Caco-2 (cell line): Measurements from ENCODE around the gene DGCR2. TPM values are rescaled to one million over a fixed set of nuclear protein-coding genes. Genes with fewer than 3 reads are reported as not detected.

Experiments
- BruUV-seq: library from RNA; stranded (reverse); fragments of 400-500 nt; replicated peaks from 2 replicates; lab custom pipeline; 2021; lab: Mats Ljungman, UMichigan
- CTCF ChIA-PET: fragments of 300-600 bp; sonication (Branson Sonifier 250); formaldehyde crosslinking; loops from one replicate; lab custom pipeline; 2022; ENCODE audit warnings: antibody characterized with exemption; lab: Charles Lee
- POLR2A ChIA-PET: fragments of 300-600 bp; sonication (Branson Sonifier 250); formaldehyde crosslinking; loops from one replicate; lab custom pipeline; 2022; ENCODE audit warnings: antibody characterized with exemption; lab: Charles Lee
- DNase-seq, 2 experiments: peaks; one replicate each; pipeline versions ENCODE4 v3.0.0 to v3.0.0-alpha.2; 2020 to 2022
- H3K27me3 ChIP-seq: replicated peaks from 2 replicates; pipeline ENCODE4 v1.6.0; 2011; ENCODE audit warnings: low read length; ENCODE audit not compliant: control insufficient read depth, insufficient read depth
- H3K36me3 ChIP-seq: 2 replicates; pipeline ENCODE4 v1.5.1; 2011; ENCODE audit warnings: low read length; ENCODE audit not compliant: control insufficient read depth, insufficient read depth
- H3K4me1 ChIP-seq: fragments of 250-450 bp; sonication (Bioruptor Pico); 2 replicates; pipeline ENCODE4 v1.5.1; 2020; ENCODE audit warnings: mild to moderate bottlenecking
- H3K4me3 ChIP-seq: 2 replicates; pipeline ENCODE4 v1.5.1; 2011; ENCODE audit warnings: low read depth, mild to moderate bottlenecking, control low read depth, low read length
- H3K9me3 ChIP-seq: fragments of 250-450 bp; sonication (Bioruptor Pico); 2 replicates; pipeline ENCODE4 v1.5.1; 2020; ENCODE audit warnings: mild to moderate bottlenecking, moderate library complexity
- H3K27ac Mint-ChIP-seq: one replicate; pipeline ENCODE4 v1.8.0; 2022; ENCODE audit warnings: mixed read lengths; ENCODE audit not compliant: unreplicated experiment
- H3K27me3 Mint-ChIP-seq: one replicate; pipeline ENCODE4 v1.8.0; 2022; ENCODE audit warnings: mixed read lengths; ENCODE audit not compliant: insufficient read depth, unreplicated experiment
- H3K36me3 Mint-ChIP-seq: one replicate; pipeline ENCODE4 v1.8.0; 2022; ENCODE audit warnings: mild to moderate bottlenecking, mixed read lengths; ENCODE audit not compliant: insufficient read depth, unreplicated experiment
- H3K4me1 Mint-ChIP-seq: one replicate; pipeline ENCODE4 v1.8.0; 2022; ENCODE audit warnings: low read depth, mixed read lengths; ENCODE audit not compliant: unreplicated experiment
- H3K4me3 Mint-ChIP-seq: one replicate; pipeline ENCODE4 v1.8.0; 2022; ENCODE audit warnings: mild to moderate bottlenecking, moderate library complexity, mixed read lengths; ENCODE audit not compliant: unreplicated experiment
- H3K9me3 Mint-ChIP-seq: one replicate; pipeline ENCODE4 v1.8.0; 2022; ENCODE audit warnings: mixed read lengths; ENCODE audit not compliant: unreplicated experiment
- intact Hi-C: fragments of 100-400 bp; cut with micrococcal nuclease; formaldehyde crosslinking; loops from one replicate; pipeline ENCODE4 v1.10.0; 2022; ENCODE audit not compliant: unreplicated experiment
- total RNA-seq: library from RNA; stranded (reverse); gene quantifications from 2 replicates; pipeline ENCODE4 v1.2.3, GENCODE V29; 2022
- TF ChIP-seq, protein P1 (sequence below), 2 experiments: fragments of 200-600 bp in 1 of 2; IDR thresholded peaks; 1 replicate in 1 of 2; 2 replicates in 1 of 2; pipeline versions ENCODE4 v1.5.1 to v1.8.0; 2011 to 2022; ENCODE audit warnings: antibody characterized with exemption in 1 of 2, control low read depth in 1 of 2, inconsistent platforms in 1 of 2, low read depth in 1 of 2, low read length in 1 of 2, mild to moderate bottlenecking in 1 of 2, moderate library complexity in 1 of 2; ENCODE audit not compliant: insufficient read depth in 1 of 2, severe bottlenecking in 1 of 2, unreplicated experiment in 1 of 2

The DGCR2 gene
- total RNA-seq, 1 experiment from 2014 or later: 67.9 TPM

DNA sequence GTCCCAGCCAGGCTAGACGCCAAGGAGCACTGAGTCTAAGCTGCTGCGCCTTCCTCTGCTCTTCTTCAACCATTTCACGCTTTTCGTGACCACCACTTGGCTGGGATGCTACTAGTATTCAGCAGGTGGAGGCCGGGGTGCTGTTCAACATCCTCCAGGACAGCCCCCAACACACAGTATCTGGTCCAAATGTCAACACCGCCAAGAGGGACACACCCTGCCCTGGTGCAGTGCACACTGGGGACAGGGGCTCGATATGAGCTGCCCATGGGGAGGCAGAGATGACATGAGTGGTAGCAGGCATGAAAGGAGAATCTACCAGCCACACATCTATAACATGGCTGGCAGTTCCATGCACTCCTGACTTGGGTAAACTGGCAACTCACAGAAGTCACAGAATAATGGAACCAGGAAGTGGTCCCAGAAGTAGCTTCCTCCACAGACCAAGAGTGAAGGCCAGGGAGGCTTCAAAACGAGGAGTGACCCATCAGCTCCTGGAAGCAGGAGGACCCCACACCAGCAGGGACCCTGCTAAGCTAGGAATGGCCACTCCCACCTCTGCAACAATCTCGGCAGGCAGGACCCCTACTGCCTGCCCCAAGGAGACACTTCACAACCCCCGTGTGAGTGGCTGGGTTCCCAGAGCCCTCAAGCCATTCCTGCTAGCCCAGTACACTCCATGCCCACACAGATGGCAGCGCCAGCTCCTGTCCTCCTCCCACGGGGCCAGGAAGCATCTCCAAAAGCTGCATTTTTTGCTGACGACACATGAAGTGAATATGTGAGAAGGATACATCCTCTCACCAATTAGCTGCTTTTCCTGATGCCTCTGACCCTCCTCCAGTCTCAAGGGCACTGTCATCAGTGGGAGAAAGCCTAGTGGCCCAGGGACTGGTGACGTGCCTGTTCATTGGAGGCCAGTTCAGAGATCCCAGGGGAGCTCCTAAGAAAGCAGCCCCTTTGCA is 78.8 kb downstream of the DGCR2 start:
- Histone ChIP-seq H3K9me3 (no peaks in the 10 kb centered on the region), H3K36me3 (peaks cover 5% of the 10 kb centered on the region), H3K4me1 (no peaks in the 10 kb centered on the region), H3K4me3 (no peak overlapping the region), H3K27me3 (no peaks in the 10 kb centered on the region)
- Mint-ChIP-seq H3K27me3 (no peaks in the 10 kb centered on the region), H3K27ac (no peak overlapping the region), H3K36me3 (peaks cover 76% of the 10 kb centered on the region), H3K4me3 (no peak overlapping the region), H3K9me3 (no peaks in the 10 kb centered on the region), H3K4me1 (no peaks in the 10 kb centered on the region)
- no TSS peak for BruUV-seq
- POLR2A ChIA-PET: interaction anchor here (0.6 kb wide), 1 partner anchor 61 kb away, joined by 9 read pairs; no protein-coding TSS in a partner anchor
- intact Hi-C loops: no loop called here
- no peak for DNase-seq
- TF ChIP-seq, protein P1, sequence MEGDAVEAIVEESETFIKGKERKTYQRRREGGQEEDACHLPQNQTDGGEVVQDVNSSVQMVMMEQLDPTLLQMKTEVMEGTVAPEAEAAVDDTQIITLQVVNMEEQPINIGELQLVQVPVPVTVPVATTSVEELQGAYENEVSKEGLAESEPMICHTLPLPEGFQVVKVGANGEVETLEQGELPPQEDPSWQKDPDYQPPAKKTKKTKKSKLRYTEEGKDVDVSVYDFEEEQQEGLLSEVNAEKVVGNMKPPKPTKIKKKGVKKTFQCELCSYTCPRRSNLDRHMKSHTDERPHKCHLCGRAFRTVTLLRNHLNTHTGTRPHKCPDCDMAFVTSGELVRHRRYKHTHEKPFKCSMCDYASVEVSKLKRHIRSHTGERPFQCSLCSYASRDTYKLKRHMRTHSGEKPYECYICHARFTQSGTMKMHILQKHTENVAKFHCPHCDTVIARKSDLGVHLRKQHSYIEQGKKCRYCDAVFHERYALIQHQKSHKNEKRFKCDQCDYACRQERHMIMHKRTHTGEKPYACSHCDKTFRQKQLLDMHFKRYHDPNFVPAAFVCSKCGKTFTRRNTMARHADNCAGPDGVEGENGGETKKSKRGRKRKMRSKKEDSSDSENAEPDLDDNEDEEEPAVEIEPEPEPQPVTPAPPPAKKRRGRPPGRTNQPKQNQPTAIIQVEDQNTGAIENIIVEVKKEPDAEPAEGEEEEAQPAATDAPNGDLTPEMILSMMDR (IDR thresholded peaks at IDR 0.05; ENCODE audit: insufficient read depth in 1 of 2, low read depth in 1 of 2, low read length in 1 of 2, severe bottlenecking in 1 of 2, unreplicated experiment in 1 of 2): no peak
- CTCF ChIA-PET: no interaction called here

DNA sequence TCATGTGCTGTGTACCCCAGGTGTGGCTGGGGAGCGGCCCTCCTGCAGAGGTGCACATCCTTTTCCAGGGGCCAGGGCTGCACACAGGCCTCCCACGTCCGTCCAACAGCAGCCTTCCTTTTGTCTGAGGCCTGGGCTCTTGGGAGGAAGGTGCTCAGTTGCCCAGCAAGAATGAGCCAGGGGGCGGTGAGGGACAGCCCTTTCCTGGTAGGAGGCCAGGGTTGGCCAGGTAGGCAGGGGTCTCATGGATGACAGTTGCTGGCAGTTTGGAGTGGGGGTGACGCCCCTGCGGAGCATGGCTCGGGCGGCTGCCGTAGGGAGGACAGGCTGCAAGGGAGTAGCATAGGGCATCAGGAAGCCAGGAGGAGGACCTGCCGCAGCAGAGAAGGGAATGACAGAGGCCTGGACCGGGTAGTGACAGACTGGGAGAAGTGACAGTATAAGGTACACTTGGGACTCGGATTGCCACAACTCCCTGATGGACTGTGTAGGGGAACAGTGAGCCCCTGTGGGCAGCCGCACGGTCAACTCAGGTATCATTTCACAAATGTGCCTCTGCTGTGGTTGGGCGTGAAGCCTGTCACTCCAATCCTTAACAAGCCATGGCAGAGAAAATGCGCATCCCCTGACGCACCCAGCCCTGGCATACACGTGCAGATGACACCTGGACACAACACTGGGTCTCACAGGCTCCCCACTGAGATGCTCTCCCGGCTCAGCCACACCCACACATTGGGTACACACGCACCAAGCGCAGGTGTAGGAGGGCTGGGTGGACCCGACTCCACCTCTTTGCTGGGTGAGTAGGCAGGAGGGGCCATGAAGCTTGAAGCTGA is 79.7 kb downstream of the DGCR2 start:
- peaks cover 78% of the 10 kb centered on the region for H3K36me3 Mint-ChIP-seq
- H3K4me3 Mint-ChIP-seq: no peak overlapping the region
- no TSS peak for BruUV-seq
- no peaks in the 10 kb centered on the region for H3K4me1 ChIP-seq
- H3K27me3 ChIP-seq: no peaks in the 10 kb centered on the region
- ChIA-PET CTCF (no interaction called here), POLR2A (no interaction called here)
- H3K36me3 ChIP-seq: peaks cover 5% of the 10 kb centered on the region
- TF ChIP-seq, protein P1 (IDR thresholded peaks at IDR 0.05; ENCODE audit: insufficient read depth in 1 of 2, low read depth in 1 of 2, low read length in 1 of 2, severe bottlenecking in 1 of 2, unreplicated experiment in 1 of 2): no peak
- H3K4me1 Mint-ChIP-seq: no peaks in the 10 kb centered on the region
- DNase-seq: no peak
- H3K9me3 ChIP-seq: no peaks in the 10 kb centered on the region
- H3K27me3 Mint-ChIP-seq: no peaks in the 10 kb centered on the region
- no peaks in the 10 kb centered on the region for H3K9me3 Mint-ChIP-seq
- intact Hi-C loops: no loop called here
- no peak overlapping the region for H3K27ac Mint-ChIP-seq
- no peak overlapping the region for H3K4me3 ChIP-seq

DNA sequence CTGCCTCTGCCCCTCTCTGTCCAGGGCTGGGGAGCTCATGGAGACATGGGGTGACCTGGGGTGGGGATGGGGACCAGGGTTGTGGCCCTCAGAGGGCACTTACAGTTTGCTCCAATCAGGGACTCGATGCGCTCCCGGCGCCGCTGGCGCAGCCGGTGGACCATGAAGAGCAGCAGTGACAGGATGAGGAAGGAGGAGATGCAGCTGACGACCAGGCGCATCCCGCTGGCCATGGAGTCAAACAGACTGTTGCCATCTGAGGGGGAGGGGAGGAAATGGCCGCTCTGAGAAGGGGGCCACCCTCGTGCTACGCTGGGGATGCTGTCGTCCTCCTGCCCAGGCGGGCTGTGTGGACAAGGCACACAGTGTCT is 80.5 kb downstream of the DGCR2 start:
- BruUV-seq: no TSS peak
- H3K4me1 ChIP-seq: no peaks in the 10 kb centered on the region
- H3K27me3 Mint-ChIP-seq: no peaks in the 10 kb centered on the region
- CTCF ChIA-PET: no interaction called here
- POLR2A ChIA-PET: no interaction called here
- H3K27ac Mint-ChIP-seq: no peak overlapping the region
- DNase-seq: no peak
- no peak overlapping the region for H3K4me3 Mint-ChIP-seq
- H3K36me3 ChIP-seq: peaks cover 2% of the 10 kb centered on the region; the same call in 1 of the 2 replicates
- H3K4me3 ChIP-seq: no peak overlapping the region
- no peaks in the 10 kb centered on the region for H3K4me1 Mint-ChIP-seq
- no peaks in the 10 kb centered on the region for H3K27me3 ChIP-seq
- H3K9me3 ChIP-seq: no peaks in the 10 kb centered on the region
- H3K9me3 Mint-ChIP-seq: no peaks in the 10 kb centered on the region
- TF ChIP-seq, protein P1 (IDR thresholded peaks at IDR 0.05; ENCODE audit: insufficient read depth in 1 of 2, low read depth in 1 of 2, low read length in 1 of 2, severe bottlenecking in 1 of 2, unreplicated experiment in 1 of 2): no peak
- peaks cover 79% of the 10 kb centered on the region for H3K36me3 Mint-ChIP-seq
- intact Hi-C loops: no loop called here
